ENCODE measurements around the gene NASP.

The NASP gene, protein sequence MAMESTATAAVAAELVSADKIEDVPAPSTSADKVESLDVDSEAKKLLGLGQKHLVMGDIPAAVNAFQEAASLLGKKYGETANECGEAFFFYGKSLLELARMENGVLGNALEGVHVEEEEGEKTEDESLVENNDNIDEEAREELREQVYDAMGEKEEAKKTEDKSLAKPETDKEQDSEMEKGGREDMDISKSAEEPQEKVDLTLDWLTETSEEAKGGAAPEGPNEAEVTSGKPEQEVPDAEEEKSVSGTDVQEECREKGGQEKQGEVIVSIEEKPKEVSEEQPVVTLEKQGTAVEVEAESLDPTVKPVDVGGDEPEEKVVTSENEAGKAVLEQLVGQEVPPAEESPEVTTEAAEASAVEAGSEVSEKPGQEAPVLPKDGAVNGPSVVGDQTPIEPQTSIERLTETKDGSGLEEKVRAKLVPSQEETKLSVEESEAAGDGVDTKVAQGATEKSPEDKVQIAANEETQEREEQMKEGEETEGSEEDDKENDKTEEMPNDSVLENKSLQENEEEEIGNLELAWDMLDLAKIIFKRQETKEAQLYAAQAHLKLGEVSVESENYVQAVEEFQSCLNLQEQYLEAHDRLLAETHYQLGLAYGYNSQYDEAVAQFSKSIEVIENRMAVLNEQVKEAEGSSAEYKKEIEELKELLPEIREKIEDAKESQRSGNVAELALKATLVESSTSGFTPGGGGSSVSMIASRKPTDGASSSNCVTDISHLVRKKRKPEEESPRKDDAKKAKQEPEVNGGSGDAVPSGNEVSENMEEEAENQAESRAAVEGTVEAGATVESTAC

DNA sequence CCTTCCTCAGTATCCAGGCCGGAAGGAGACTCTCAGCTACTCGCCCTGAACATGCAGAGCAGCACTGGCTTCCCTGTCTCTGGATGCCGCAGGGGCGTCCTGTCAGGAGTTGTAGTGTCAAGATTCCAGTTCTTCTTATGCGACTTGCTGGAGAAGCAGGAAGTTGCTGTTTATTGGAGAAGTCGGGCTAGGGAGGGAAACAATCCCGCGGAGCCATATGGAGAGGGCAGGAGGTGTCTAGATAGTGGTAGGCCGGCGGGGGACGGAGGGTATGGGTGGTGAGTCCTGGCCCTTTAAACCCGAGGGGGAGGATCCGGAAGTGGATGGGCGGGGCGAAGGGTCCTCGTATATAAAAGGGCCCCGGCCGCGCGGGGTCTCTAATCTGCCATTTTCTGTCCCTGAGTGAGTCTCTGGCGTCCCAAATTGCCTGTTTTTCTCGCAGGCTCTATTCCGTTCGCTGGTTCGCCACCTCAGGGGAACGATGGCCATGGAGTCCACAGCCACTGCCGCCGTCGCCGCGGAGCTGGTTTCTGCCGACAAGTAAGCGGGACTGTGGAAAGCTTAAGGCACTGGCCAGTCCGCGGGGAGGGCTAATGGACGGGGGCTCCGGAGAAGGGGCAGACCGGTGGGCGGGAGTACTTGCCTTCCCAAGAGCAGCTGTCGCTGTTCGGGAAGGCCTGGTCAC is at the start of gene NASP:
NASP (plus strand) TSS at position 376 of the 685 bp plus-strand sequence; CDS start at position 482, 106 bp downstream.
- DNase-seq = peak; percentile 95

DNA sequence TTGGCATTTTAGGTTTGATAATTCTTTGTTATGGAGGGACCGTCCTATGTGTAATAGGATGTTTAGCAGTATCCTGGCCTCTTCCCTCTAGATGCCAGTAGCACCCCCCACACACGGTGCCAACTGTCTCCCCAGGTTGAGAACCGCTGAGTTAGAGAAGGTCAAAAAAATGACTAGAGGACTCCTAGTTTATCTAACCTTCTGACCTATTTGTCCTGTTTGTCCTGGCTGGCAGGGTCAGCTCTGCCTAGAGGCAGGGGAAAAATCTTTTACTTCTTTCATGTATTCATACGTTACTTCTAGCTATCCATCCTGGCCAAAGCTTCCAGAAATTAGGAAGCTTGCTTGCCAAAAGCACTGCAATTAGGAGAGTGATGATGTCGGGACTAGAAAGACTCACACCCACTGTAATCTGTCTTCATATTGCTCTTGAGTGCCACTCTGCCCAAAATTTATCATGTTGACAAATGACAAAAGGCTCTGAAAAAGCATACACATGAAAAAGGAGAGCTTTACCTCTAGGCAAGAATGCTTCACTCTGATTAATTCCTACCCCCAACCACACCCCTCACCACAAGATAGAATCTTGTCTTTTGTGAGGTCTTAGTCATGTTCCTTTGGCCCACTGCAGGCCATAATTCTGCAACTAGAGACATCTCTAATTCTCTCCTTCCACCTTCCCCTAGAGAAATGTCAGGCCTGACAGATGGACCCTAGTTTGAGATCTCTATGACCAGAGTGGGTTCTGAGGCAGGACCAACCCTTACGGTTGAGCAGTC is 47.7 kb upstream of the NASP start:
- DNase-seq = no peak

DNA sequence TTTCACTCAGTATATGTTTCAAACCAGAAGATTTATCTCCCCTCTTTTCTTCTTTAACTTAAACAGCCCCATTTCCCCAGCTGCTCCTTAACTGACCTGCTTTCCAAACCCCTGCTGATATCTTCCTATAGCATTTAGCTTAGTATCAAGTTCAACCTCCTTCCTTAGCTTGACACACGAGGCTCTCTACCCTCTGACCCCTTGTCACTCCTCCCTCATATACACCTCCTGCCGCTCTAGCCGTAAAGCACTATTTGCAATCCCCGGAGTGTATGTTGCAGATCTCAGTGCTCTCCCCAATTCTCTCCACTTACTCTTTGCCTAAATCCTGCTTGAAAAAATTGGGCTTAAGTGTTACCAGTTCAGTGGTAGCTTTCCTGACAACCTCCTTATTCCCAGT is 47.0 kb upstream of the NASP start:
- DNase-seq = no peak

DNA sequence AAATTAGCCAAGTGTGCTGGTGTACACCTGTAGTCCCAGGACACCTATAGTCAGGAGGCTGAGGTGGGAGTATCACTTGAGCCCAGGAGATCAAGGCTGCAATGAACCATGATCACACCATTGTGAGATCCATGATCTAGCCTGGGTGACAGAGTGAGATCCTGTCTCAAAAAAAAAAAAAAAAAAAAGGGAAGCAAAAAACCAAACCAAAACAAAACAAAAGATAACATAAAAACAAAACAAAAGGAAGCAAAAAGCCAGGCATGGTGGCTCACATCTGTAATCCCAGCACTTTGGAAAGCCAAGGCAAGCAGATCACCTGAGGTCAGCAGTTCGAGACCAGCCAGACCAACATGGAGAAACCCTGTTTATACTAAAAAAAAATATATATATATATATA is 42.6 kb upstream of the NASP start:
- no peak for DNase-seq

DNA sequence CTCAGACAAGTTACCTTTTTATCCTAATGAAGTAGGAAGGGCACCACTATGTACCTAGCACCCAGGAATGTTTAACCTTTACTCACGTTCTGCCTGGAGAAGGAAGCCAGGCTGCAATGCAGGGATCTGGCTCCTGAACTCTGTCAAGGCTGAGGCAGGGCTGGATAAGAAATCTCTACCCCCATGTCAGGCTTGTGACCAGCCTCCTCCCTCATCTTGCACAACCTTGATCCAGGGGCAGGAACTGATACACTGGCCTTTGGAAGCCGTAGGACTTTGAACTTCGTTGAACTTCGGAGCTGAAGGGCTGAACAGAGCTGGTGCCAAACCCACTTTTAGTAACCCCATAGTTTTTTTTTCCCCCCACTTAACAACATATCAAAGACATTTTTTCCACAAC is 41.2 kb upstream of the NASP start:
- no peak for DNase-seq

DNA sequence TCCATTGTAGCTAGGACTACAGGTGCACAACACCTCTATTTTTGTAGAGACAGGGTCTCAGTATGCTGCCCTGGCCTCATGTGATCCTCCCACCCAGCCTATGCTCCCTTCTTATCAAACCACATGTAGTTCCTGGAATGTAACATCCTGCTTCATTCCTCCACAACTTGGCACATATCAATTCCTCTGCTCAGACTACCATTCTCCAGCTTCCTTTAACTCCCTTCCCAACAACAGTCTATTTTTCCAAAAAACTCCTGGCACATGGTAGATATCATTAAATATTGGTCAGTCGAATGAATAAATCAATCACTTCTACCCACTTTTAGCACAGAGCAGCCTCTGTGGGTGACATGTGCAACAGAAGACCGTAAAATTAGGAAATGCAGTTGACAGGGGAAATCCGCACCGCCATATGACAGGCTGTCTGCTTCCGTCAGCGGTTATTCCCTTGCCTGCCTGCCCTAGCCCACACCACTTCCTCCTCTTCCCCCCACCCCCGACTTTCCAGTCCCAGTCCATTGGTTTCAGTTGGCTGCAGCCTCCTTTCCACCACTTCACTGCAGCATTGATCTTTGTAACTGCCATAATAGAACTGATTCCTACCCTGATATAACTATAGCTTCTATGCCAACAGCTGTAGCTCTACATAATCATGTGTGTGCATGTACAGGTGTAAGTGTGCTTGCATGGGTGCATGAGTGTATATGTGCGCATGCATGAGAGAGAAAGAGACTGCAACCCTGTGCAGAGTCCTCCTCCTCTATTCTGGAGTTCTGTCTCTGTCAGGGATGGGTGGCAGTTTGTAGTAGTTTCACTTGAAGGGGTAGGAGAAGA is 40.0 kb upstream of the NASP start:
- DNase-seq = peak; percentile 57

DNA sequence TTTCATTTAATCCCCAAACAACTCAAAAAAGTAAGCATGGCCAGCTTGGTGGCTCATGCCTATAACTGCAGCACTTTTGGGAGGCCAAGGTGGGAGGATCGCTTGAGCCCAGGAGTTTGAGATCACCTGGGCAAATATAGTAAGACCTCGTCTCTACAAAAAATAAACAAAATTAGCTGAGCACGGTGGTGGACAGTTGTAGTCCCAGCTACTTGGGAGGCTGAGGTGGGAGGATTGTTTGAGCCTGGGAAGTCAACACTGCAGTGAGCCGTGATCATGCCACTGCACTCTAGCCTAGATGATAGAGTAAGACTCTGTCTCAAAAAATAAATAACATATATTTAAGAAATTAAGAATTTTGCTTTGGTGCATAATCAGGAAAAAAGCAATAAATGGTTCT is 39.3 kb upstream of the NASP start:
- no peak for DNase-seq

DNA sequence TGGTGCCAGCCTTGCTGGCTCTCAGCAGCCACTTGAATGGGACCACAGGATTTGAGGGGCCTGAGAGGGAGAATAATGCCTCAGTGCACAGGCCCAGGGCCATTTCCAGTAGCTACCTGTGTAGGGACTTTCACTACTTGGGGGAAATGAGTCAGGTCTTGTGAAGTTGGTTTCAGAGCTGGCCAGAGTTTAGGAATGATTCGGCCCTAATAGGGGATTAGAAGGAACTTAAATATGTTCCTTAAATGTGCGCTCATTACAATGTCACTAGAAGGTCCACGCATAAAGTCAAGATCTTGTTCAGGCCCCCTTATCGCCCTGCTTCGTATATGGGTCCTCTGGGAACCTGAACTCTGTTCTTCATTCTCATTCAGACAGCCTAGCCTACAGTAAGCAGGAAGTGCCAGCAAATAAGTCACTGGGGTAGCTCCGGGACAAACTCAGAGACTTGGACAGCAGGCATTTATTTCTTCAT is 38.8 kb upstream of the NASP start:
- DNase-seq = no peak

DNA sequence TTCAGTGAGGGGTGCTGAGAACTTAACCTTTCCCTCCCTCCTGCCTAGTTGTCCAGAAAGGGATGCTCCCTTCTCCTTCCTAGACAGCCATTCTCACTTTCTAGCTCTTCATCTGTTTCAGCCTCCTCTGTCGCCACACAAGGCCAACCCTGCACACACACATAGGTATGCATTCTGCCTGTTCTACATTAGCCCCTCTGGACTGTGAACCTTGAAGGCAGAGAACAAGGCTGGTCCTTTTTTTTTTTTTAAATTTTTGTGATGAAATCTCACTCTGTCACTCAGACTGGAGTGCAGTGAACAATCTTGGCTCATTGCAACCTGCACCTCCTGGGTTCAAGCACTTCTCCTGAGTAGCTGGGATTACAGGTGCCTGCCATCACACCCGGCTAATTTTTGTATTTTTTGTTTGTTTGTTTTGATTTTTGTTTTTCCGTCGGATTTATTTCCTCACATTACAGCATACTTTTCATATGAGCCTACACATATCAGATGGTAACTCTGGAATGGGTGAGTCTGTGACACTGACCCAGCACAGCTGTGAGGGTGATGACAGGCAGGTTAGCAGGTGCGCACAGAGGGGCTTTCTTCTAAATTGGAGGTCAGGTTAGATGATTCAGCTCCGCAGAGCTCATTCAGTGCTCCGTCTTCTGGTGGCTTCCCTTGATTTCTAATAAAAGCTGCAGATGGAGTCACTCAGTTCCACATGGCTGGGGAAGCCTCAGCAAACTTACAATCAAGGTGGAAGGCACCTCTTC is 38.1 kb upstream of the NASP start:
- no peak for DNase-seq

DNA sequence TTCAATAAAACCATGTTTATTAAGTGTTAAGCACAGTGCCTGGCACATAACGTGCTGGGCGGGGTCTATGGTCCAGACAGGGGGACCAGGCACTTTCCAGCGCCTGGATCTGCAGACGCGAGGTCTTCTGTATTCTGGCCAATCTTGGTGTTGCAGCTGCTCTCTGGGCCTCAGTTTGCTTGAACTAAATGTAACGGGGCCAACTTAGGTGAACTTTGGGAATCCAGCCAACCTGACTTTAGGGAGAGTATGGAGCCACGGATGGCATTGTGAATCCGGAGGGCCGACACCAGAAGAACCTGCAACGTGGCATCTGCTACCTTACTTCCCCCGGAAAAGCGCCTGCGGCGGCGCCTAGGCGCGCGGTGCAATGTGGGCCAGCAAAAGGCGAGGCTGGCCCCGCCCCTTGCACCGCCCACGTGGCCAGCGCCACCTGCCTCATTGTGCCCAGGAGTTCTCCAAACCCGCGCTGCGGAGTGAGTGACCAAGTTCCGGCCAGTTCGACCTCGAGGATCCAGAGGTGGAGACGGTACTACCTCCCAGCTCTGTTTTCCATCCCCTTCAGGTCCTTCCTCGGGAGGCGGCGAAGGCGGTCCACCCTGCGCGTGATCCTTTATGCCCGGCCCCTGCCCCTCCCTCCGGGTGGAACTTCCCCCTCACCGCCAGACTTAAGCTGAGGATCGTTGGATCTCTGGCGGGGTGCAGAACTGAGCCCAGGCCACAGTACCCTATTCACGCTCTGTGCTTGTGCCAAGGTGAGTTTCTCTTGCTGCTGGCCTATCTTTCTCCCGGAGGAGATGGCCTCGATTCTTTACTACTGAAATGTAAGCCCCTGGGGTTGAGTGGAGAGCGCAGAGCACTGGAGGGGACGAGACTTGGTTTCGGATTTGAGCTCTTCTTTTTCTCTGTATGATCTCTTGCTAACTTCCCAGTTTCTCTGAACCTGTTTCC is 33.2 kb upstream of the NASP start, which contains the start of gene AKR1A1:
AKR1A1 (plus strand) TSS at position 426 of the 951 bp plus-strand sequence. CDS start 10,969 bp downstream, outside the sequence.
- DNase-seq = peak; percentile 93

DNA sequence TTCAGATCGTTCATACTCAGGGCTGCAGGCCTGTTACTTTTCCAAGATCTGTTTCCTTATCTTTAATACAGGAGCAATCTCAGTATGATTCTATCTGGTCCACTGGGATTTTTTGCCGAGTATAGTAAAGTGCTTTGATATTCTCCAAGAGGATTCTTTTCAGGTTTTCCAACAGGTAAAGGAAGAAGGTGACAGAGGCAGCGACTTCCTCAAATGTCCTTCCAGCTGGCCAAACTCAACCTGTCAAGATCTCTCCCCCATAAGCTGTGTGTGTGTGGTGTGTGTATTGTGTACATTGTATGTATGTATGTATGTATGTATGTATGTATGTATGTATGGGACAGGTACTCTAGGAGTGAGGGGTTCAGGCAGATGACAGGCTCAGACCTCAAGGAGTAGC is 32.2 kb upstream of the NASP start:
- DNase-seq = no peak

DNA sequence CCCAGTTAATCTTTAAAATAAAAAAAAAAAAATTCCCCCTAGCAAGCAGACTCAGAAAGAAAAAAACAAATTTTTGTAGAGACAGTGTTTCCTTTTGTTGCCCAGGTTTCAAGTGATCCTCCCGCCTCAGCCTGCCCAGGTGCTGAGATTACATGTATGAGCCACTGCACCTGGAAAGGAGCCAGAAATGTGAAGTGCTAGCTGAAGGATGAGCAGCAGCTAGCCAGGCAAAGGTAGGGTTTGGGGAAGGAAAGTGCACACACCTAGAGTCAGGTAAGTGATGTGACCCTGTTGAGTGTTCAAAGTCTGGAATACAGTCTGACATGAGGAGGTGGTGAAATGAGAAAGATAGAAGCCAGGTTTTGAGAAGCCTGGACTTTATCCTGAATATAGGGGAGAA is 31.5 kb upstream of the NASP start:
- no peak for DNase-seq

DNA sequence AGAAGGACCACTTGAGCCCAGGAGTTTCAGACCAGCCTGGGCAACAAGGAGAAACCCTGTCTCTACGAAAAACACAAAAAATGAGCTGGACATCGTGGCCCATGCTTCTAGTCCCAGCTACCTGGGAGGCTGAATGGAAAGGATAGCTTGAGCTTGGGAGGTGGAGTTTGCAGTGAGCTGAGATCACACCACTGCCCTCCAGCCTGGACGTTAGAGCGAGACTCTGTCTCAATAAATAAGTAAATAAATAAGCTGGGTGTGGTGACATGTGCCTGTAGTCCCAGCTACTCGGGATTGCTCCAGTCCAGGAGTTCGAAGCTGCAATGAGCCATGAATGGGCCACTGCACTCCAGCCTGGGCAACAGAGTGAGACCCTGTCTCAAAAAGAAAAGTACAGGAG is 29.6 kb upstream of the NASP start:
- DNase-seq = no peak

DNA sequence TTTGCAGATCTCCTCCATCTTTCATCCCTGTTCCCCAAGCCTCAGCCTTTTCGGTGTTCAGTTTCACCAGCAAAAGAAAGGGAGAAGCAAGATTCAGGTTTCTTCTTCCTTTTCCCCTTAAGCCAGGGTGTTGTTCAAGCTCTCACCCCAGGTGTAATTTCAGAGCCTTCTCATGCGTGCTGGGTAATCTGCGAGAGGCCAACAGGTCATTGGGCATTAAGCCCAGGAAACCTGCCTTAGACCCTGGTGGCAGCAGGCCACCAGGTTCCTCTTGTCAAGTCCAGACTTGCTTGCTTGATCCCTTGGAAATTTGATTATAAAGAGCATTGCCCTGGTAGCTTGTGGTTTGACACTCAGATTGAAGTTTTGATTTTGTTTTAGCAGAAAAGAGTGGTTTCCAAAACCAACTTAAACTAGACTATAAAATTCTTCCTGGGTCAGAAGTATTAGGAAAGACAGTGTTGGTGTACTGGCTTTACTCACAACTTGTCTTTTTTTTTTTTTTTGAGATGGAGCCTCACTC is 26.4 kb upstream of the NASP start:
- no peak for DNase-seq

DNA sequence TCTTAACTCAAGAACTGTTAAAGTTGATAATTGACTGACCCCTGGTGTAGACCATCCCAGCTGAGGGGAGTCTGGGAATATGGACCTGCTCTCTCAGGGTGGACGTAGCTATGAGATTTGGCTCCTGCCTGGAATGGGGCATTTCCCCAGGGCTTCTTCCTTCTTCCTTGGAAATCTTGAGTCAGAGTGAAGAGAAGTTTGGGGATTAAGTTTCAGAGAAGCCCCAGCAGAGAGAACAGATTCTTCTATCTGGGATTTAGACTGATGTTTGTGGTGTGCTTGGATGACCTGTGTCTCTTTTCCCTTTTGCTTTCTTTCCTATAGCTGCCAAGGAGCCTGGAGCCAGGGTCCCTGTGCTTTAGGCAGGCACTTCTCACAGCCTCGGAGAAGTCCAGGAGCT is 20.0 kb upstream of the NASP start:
- DNase-seq = no peak

DNA sequence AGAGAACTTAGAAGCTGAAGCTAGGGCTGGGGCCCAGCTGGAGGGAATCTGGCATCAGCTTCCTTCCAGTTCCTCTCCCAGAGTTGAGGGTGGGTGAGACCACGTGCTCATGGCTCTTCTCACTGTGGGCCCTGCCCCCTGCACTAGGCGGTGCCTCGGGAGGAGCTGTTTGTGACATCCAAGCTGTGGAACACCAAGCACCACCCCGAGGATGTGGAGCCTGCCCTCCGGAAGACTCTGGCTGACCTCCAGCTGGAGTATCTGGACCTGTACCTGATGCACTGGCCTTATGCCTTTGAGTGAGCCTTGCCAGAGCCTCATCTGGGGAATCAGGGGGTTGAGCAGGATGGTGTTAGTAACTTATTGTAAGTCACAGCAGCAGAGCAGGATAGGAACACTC is 17.1 kb upstream of the NASP start:
- DNase-seq = no peak

DNA sequence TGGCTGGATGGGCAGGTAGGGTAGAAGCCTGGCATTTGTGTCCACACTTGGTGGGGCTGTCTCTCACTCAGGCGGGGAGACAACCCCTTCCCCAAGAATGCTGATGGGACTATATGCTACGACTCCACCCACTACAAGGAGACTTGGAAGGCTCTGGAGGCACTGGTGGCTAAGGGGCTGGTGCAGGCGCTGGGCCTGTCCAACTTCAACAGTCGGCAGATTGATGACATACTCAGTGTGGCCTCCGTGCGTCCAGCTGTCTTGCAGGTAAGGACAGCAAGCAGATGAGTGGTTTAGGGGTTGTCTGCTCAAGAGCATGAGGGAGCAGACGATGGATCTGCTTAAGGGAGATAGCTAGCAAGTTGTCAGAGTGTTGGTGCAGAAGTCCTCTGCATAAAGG is 15.9 kb upstream of the NASP start:
- DNase-seq = no peak

DNA sequence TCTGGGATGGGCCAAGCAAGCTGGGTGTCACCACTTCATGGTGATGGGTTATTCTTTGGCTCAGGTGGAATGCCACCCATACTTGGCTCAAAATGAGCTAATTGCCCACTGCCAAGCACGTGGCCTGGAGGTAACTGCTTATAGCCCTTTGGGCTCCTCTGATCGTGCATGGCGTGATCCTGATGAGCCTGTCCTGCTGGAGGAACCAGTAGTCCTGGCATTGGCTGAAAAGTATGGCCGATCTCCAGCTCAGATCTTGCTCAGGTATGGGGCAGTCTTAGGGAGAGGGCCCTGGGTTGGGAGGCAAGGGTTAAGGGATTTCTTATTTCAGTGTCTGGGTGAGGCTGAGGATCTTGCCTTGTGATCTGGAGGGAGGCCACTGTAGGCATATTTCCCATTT is 15.4 kb upstream of the NASP start:
- DNase-seq = no peak

DNA sequence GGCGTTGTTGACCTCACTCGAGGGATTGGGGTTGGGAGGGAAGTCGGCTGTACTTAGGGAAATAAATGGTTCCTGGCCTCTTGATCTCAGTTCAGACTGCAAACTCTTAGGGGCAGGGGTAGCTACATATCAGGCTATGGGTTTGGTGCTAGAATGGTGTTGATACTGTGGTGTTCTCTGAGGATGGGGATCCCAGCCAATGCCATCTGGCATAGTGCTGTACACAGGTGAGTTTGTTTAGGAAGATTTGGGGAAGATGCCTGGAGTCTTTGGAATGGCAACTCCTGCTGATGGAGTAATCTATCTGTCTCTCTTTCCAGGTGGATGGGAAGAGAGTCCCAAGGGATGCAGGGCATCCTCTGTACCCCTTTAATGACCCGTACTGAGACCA is 14.3 kb upstream of the NASP start:
- DNase-seq = no peak
